GM12801 (cell line): Measurements from ENCODE around the gene RPP14.

Experiments
- TF ChIP-seq, protein P1 (sequence below): IDR thresholded peaks from one replicate; pipeline ENCODE4 v1.5.1; 2011; ENCODE audit warnings: control low read depth; ENCODE audit not compliant: insufficient read length; ENCODE audit errors: extremely low read depth

The RPP14 gene

DNA sequence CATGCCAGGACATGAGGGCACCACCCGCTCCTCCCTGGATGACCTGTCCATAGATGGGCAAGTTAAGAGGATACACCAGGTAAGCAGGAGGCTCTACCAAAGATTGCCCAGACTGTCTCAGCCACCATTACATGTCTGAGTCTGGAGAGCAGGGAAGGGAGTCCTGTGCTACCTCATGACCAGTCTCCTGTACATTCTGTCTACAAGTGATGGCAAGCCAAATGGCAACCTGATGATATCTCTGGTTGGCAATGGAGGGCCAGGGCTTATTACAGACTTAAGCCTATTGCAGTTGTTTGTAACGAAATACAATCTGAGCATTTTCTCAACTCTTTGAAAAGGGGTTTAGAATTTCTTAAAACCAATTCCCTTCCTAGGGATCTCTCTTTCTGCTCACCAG, 36.7 kb upstream of the RPP14 start:
- TF ChIP-seq, protein P1, sequence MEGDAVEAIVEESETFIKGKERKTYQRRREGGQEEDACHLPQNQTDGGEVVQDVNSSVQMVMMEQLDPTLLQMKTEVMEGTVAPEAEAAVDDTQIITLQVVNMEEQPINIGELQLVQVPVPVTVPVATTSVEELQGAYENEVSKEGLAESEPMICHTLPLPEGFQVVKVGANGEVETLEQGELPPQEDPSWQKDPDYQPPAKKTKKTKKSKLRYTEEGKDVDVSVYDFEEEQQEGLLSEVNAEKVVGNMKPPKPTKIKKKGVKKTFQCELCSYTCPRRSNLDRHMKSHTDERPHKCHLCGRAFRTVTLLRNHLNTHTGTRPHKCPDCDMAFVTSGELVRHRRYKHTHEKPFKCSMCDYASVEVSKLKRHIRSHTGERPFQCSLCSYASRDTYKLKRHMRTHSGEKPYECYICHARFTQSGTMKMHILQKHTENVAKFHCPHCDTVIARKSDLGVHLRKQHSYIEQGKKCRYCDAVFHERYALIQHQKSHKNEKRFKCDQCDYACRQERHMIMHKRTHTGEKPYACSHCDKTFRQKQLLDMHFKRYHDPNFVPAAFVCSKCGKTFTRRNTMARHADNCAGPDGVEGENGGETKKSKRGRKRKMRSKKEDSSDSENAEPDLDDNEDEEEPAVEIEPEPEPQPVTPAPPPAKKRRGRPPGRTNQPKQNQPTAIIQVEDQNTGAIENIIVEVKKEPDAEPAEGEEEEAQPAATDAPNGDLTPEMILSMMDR, result no peak

DNA sequence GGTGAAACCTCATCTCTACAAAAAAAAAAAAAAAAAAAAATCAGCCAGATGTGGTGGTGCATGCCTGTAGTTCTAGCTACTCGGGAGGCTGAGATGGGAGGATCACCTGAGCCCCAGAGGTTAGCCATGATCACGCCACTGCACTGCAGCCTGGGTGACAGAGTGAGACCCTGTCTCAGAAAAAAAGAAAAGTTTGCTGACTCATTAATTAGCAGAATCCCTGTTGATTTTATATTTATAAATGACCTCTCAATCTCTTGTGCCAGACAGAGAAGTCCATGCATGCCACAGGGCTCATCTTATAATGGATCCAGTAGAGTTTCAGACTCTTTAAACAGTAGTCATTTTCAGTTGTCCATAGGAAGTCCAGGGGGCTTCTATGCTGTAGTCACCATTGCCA, 35.6 kb upstream of the RPP14 start:
- TF ChIP-seq, protein P1, result no peak

DNA sequence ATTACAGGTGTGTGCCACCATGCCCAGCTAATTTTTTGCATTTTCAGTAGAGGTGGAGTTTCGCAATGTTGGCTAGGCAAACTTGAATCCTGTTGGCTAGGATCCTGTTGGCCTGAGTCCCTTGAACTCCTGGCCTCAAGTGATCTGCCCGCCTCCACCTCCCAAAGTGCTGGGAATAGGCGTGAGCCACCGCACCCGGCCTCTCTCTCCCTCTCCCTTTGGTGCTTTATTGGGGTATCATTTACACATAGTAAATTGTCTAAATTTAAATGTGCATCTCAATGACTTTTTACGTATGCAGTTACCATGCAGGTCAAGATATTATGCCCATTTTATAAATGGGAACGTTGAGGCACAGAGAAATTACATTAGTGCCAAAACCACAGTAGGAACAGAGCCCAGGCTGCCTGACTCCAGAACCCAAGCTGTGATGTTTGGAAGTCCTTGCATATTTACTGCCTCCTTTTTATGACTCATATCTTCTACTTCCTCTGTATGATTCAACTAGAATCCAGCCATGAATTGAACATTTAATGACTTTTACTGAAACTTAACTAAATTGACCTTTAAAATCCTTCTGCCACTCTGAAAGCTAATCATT, 34.0 kb upstream of the RPP14 start:
- TF ChIP-seq, protein P1, result no peak

DNA sequence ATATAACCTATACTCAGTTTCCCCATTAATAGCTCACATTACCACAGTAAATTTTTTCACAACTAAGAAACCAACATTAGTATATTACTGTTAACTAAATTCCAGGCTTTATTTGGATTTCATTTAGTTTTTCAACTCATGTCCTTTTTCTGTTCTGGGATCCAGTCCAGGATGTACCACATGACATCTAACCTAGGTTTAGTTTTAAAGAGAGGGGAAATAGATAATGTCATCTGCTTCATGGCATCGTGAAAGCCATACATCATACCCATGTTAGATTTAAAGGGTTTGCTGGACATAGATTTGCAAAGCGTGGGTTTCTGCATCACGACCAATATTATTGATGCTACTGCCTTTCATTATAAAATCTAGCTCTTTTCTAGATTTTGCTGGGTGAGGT, 33.2 kb upstream of the RPP14 start:
- TF ChIP-seq, protein P1, result no peak

DNA sequence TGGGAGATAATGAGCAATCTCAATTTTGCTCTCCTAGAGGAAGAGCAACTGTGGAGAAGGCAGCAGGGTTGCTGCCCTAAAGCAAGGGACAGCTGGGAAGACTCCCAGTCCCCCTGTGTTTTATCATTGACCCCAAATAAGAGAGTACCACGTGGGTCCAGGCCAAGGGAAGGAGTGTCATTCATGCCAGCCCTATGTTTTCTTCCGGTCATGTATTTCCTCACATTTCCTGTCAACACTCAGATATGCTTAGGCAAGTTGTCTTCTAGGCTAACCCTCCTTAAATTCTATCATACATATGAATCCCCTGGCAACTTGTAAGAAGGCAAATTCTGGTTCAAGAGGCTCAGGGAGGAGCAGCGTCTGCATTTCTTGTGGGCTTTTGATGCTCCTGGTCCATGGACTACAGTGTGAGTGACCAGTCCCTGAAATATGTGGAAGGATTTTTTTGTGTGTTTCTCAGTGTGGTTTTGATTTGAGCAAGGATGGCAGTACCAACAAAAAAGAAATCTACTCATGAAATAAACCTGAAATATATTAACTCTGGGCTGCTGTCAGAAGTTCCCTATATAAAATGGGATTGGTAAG, 31.9 kb upstream of the RPP14 start:
- TF ChIP-seq, protein P1, result no peak

DNA sequence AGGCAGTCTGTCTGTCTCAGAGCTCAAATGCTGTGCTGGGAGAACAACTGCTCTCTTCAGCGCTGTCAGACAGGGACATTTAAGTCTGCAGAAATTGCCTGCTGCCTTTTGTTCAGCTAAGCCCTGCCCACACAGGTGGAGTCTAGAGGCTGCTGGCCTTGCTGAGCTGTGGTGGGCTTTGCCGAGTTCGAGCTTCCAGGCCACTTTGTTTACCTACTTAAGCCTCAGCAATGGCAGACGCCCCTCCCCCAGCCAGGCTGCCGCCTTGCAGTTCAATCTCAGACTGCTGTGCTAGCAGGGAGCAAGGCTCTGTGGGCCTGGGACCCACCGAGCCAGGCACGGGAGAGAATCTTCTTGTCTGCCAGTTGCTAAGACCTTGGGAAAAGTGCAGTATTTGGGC, 25.0 kb upstream of the RPP14 start:
- TF ChIP-seq, protein P1, result no peak

DNA sequence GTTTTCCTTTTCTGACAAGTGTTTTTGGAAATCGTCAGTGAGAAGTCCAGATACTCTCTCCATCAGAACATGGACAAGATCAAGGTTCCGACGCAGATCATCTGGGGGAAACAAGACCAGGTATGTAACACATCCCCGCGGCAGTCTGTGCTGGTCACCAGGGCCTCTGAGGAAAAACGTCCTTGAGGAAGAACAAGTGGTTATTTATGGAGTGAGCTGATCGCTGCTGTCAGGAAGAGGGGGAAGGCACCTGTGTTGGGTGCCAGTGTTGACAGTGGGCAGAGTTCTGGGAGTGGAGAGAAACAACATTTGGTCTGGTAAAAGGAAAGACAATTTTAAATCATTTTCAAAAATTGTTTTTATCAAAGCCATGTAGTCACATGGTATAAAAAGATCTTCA, 20.7 kb upstream of the RPP14 start:
- TF ChIP-seq, protein P1, result no peak
